GM23338 (cell line): Measurements from ENCODE around the gene ZXDC. TPM values are rescaled to one million over a fixed set of nuclear protein-coding genes. Genes with fewer than 3 reads are reported as not detected.

Experiments used
- ATAC-seq: fragments of 200-7000 bp; cut with Tn5 transposase; 3 replicates; pipeline ENCODE4 v1.9.1; 2020
- DNase-seq: peaks from one replicate; pipeline ENCODE4 v3.0.0-alpha.2; 2015; ENCODE audit warnings: low spot score
- H2AFZ ChIP-seq: fragments of 200-600 bp; sonication (generic); 2 replicates; pipeline ENCODE4 v1.8.0; 2016; ENCODE audit warnings: antibody characterized with exemption, mild to moderate bottlenecking, moderate library complexity
- H3F3A ChIP-seq: fragments of 200-600 bp; sonication (generic); replicated peaks from 2 replicates; pipeline ENCODE4 v1.8.0; 2017; ENCODE audit warnings: antibody characterized with exemption, mixed run types, low read depth
- H3K27ac ChIP-seq: fragments of 200-600 bp; sonication (generic); 2 replicates; pipeline ENCODE4 v1.6.1; 2016; ENCODE audit warnings: low read depth
- H3K27me3 ChIP-seq: fragments of 200-600 bp; sonication (generic); 2 replicates; pipeline ENCODE4 v1.8.0; 2016; ENCODE audit warnings: mild to moderate bottlenecking, mixed run types, moderate library complexity; ENCODE audit not compliant: insufficient read depth
- H3K36me3 ChIP-seq: fragments of 200-600 bp; sonication (generic); 2 replicates; pipeline ENCODE4 v1.8.0; 2016; ENCODE audit warnings: mild to moderate bottlenecking; ENCODE audit not compliant: insufficient read depth
- H3K4me1 ChIP-seq: fragments of 200-600 bp; sonication (generic); 2 replicates; pipeline ENCODE4 v1.8.0; 2016; ENCODE audit warnings: mild to moderate bottlenecking, moderate library complexity; ENCODE audit not compliant: insufficient read depth
- H3K4me2 ChIP-seq: fragments of 200-600 bp; sonication (generic); 2 replicates; pipeline ENCODE4 v1.7.1; 2017; ENCODE audit warnings: mixed run types
- H3K4me3 ChIP-seq: fragments of 200-600 bp; sonication (generic); 2 replicates; pipeline ENCODE4 v1.6.1; 2016; ENCODE audit warnings: mixed run types
- H3K79me2 ChIP-seq: fragments of 200-600 bp; sonication (generic); replicated peaks from 2 replicates; pipeline ENCODE4 v1.8.0; 2017; ENCODE audit warnings: mild to moderate bottlenecking; ENCODE audit not compliant: insufficient read depth
- H3K9me2 ChIP-seq: fragments of 200-600 bp; sonication (generic); 2 replicates; pipeline ENCODE4 v1.8.0; 2017; ENCODE audit not compliant: insufficient read depth
- H4K20me1 ChIP-seq: fragments of 200-600 bp; sonication (generic); replicated peaks from 2 replicates; pipeline ENCODE4 v1.8.0; 2017; ENCODE audit warnings: mild to moderate bottlenecking; ENCODE audit not compliant: insufficient read depth
- H3K27ac Mint-ChIP-seq: 2 replicates; pipeline ENCODE4 v1.8.0; 2020; ENCODE audit warnings: inconsistent platforms, mild to moderate bottlenecking, moderate library complexity, mixed read lengths
- H3K27me3 Mint-ChIP-seq: 3 replicates; pipeline ENCODE4 v1.8.0; 2022; ENCODE audit warnings: low read depth, mild to moderate bottlenecking, moderate library complexity, mixed read lengths, inconsistent platforms; ENCODE audit not compliant: insufficient read depth, poor library complexity
- H3K36me3 Mint-ChIP-seq: 3 replicates; pipeline ENCODE4 v1.8.0; 2021; ENCODE audit warnings: low read depth, mild to moderate bottlenecking, inconsistent platforms, moderate library complexity, mixed read lengths
- H3K4me1 Mint-ChIP-seq: 3 replicates; pipeline ENCODE4 v1.8.0; 2020; ENCODE audit warnings: mild to moderate bottlenecking, inconsistent platforms, mixed read lengths
- H3K4me3 Mint-ChIP-seq: 3 replicates; pipeline ENCODE4 v1.8.0; 2021; ENCODE audit warnings: moderate library complexity, mild to moderate bottlenecking, inconsistent platforms, mixed read lengths
- H3K9me3 Mint-ChIP-seq: 3 replicates; pipeline ENCODE4 v1.8.0; 2020; ENCODE audit warnings: moderate library complexity, mild to moderate bottlenecking, inconsistent platforms, mixed read lengths
- CTCF ChIP-seq, 2 experiments: fragments of 200-600 bp in 1 of 2; sonication (generic) in 1 of 2; conservative IDR thresholded peaks; 2 replicates each; pipeline versions ENCODE4 v1.5.1 to v1.6.1; 2016 to 2017; ENCODE audit warnings: antibody characterized with exemption in 2 of 2, low read depth in 2 of 2, mild to moderate bottlenecking in 2 of 2, moderate library complexity in 1 of 2
- ETS1 ChIP-seq: IDR thresholded peaks from 2 replicates; pipeline ENCODE4 v1.6.1; 2016; ENCODE audit warnings: antibody characterized with exemption
- POLR2AphosphoS5 ChIP-seq: IDR thresholded peaks from 2 replicates; pipeline ENCODE4 v1.6.1; 2016; ENCODE audit warnings: antibody characterized with exemption, low read depth
- STAT1 ChIP-seq: IDR thresholded peaks from one replicate; pipeline ENCODE4 v1.6.1; 2016; ENCODE audit warnings: antibody characterized with exemption; ENCODE audit not compliant: unreplicated experiment
- polyA plus RNA-seq: library from polyadenylated mRNA; unstranded; fragments of >200 nt; fragmentation: Nextera tagmentation; extraction: Ambion mirVana; gene quantifications from 2 replicates; pipeline ENCODE4 v1.2.1, GENCODE V29; 2016
- total RNA-seq: library from RNA; depleted of rRNA; stranded (reverse); fragments of >200 nt; shearing (Covaris generic); gene quantifications from 2 replicates; pipeline ENCODE4 v1.2.3, GENCODE V29; 2014

The ZXDC gene
- total and polyA plus RNA-seq, 2 experiments from 2014 or later: 5.7 to 45.1 TPM

GRCh38 chr3:126421573-126422119 lies 54.0 kb downstream of the ZXDC start:
- H3K36me3 Mint-ChIP-seq: peaks cover 7% of the 10 kb centered on the region; the same call in 2 of the 3 replicates

GRCh38 chr3:126419886-126420786 lies 55.6 kb downstream of the ZXDC start:
- Mint-ChIP-seq H3K4me1 (peaks cover 14% of the 10 kb centered on the region), H3K4me3 (peak overlapping the region; percentile 6; the same call in 1 of the 3 replicates), H3K36me3 (peaks cover 2% of the 10 kb centered on the region; the same call in 1 of the 3 replicates), H3K27ac (peak overlapping the region; percentile 5; the same call in 1 of the 2 replicates), H3K27me3 (peaks cover 11% of the 10 kb centered on the region), H3K9me3 (no peaks in the 10 kb centered on the region)
- Histone ChIP-seq H3F3A (no peaks in the 10 kb centered on the region), H3K4me2 (no peak overlapping the region; the same call in 1 of the 2 replicates), H4K20me1 (no peaks in the 10 kb centered on the region), H2AFZ (peak overlapping the region; percentile 72; the same call in 1 of the 2 replicates), H3K4me3 (no peak overlapping the region), H3K36me3 (no peaks in the 10 kb centered on the region), H3K79me2 (no peaks in the 10 kb centered on the region), H3K9me2 (no peaks in the 10 kb centered on the region), H3K27me3 (no peaks in the 10 kb centered on the region), H3K27ac (no peak overlapping the region), H3K4me1 (no peaks in the 10 kb centered on the region; the same call in 1 of the 2 replicates)
- TF ChIP-seq STAT1: no peak
- peak; percentile 28; the same call in 1 of the 2 replicates for TF ChIP-seq ETS1
- DNase-seq: peak; percentile 37
- peak; percentile 18 for ATAC-seq

More at GRCh38 chr3:126421573-126422119, 54.0 kb downstream of the ZXDC start:
- H3K4me1 ChIP-seq: no peaks in the 10 kb centered on the region; the same call in 1 of the 2 replicates
- H4K20me1 ChIP-seq: no peaks in the 10 kb centered on the region
- no peak for TF ChIP-seq POLR2AphosphoS5
- TF ChIP-seq CTCF (conservative IDR thresholded peaks at IDR 0.05; ENCODE audit: low read depth in 2 of 2): peak in 1 of 2 experiments; percentile 30; a peak in 2 of 4 replicates
- H3K4me1 Mint-ChIP-seq: peaks cover 14% of the 10 kb centered on the region
- H3K27ac ChIP-seq: no peak overlapping the region
- H3K9me3 Mint-ChIP-seq: peaks cover 12% of the 10 kb centered on the region; the same call in 2 of the 3 replicates
- no peaks in the 10 kb centered on the region for H3K27me3 ChIP-seq
- no peak overlapping the region for H2AFZ ChIP-seq
- H3K4me3 ChIP-seq: no peak overlapping the region
- H3K79me2 ChIP-seq: no peaks in the 10 kb centered on the region
- DNase-seq (no peak), ATAC-seq (no peak)
- no peaks in the 10 kb centered on the region for H3F3A ChIP-seq
- H3K4me2 ChIP-seq: no peak overlapping the region
- no peaks in the 10 kb centered on the region for H3K36me3 ChIP-seq
- H3K27ac Mint-ChIP-seq: no peak overlapping the region
- no peaks in the 10 kb centered on the region for H3K9me2 ChIP-seq
- H3K27me3 Mint-ChIP-seq: peaks cover 11% of the 10 kb centered on the region
- no peak overlapping the region for H3K4me3 Mint-ChIP-seq
